ENCODE data around the gene ZBTB14. TPM values are rescaled to one million over a fixed set of nuclear protein-coding genes. Genes with fewer than 3 reads are reported as not detected.

ZBTB14 gene
- 13.0 TPM for total RNA-seq
- 10 to 100 TPM in 7 of 8 donors, 1 to 10 TPM in 1; 9.5 to 12.4 (median 10.5) TPM for polyA plus RNA-seq (ENCODE audit: insufficient read depth in 1 of 8, insufficient read length in 8 of 8, low replicate concordance in 1 of 8)
- long read RNA-seq, donor 1, partial matches to known transcripts = 0 of 2 reads
- long read RNA-seq, donor 1, other reads (novel, unspliced or antisense) = 0 of 2 reads
- long read RNA-seq, donor 2, partial matches to known transcripts = 0 of 2 reads
- long read RNA-seq, donor 2, other reads (novel, unspliced or antisense) = 0 of 2 reads
- long read RNA-seq, donor 3, partial matches to known transcripts = 0 of 3 reads
- long read RNA-seq, donor 3, other reads (novel, unspliced or antisense) = 0 of 3 reads
- long read RNA-seq, donor 4 = 0 reads
- long read RNA-seq, donor 5, partial matches to known transcripts = 0 of 3 reads
- long read RNA-seq, donor 5, other reads (novel, unspliced or antisense) = 0 of 3 reads
- long read RNA-seq, donor 6, partial matches to known transcripts = 0 of 5 reads
- long read RNA-seq, donor 6, other reads (novel, unspliced or antisense) = 0 of 5 reads
- long read RNA-seq, donor 7, partial matches to known transcripts = 0 of 6 reads
- long read RNA-seq, donor 7, other reads (novel, unspliced or antisense) = 0 of 6 reads
- long read RNA-seq, donor 8, transcript ZBTB14-202 (3 exons, 1,814 nt) = major isoform, 5 of 6 reads
- long read RNA-seq, donor 8, partial matches to known transcripts = 0 of 6 reads
- long read RNA-seq, donor 8, other reads (novel, unspliced or antisense) = 0 of 6 reads
- long read RNA-seq, donor 9, partial matches to known transcripts = 0 of 2 reads
- long read RNA-seq, donor 9, other reads (novel, unspliced or antisense) = 0 of 2 reads
- long read RNA-seq, donor 10, partial matches to known transcripts = 0 of 2 reads
- long read RNA-seq, donor 10, other reads (novel, unspliced or antisense) = 0 of 2 reads
- long read RNA-seq, donor 11, transcript ZBTB14-202 (3 exons, 1,814 nt) = major isoform, 5 of 6 reads
- long read RNA-seq, donor 11, partial matches to known transcripts = 0 of 6 reads
- long read RNA-seq, donor 11, other reads (novel, unspliced or antisense) = 0 of 6 reads

- peaks cover 8% of the 10 kb centered on the region for H3K4me1 ChIP-seq (ENCODE audit: control insufficient read depth, insufficient read depth, low read length)
- H3K27me3 ChIP-seq (ENCODE audit: control insufficient read depth, insufficient read depth, low read length) = peaks cover 3% of the 10 kb centered on the region
- H3K9me3 ChIP-seq (replicated peaks; ENCODE audit: control insufficient read depth, low read depth, low read length) = no peaks in the 10 kb centered on the region
- under 1% methylated on average over 105 of the region's 116 CpGs for WGBS (ENCODE audit: insufficient coverage)
- peak; percentile 93 for DNase-seq
- peak within 1 kb of the TSS; percentile 98 for H3K27ac ChIP-seq (ENCODE audit: low read length)
- H3K36me3 ChIP-seq (ENCODE audit: control insufficient read depth, insufficient read depth, low read length) = peaks cover 15% of the 10 kb centered on the region
- H3K4me3 ChIP-seq (ENCODE audit: low read length) = peak within 1 kb of the TSS; percentile 94
Measured at GRCh38 chr18:5295231-5295920, at the start of gene ZBTB14. ZBTB14 (minus strand) TSS chr18:5295726; CDS start chr18:5293246, 2,480 bp downstream.

GRCh38 chr18:5339202-5339834, 43.8 kb upstream of the ZBTB14 start:
- no peaks in the 10 kb centered on the region for H3K27me3 ChIP-seq (ENCODE audit: control insufficient read depth, insufficient read depth, low read length)
- no peak for DNase-seq
- H3K4me1 ChIP-seq (ENCODE audit: control insufficient read depth, insufficient read depth, low read length) = no peaks in the 10 kb centered on the region
- H3K4me3 ChIP-seq (ENCODE audit: low read length) = no peak overlapping the region
- no peaks in the 10 kb centered on the region for H3K36me3 ChIP-seq (ENCODE audit: control insufficient read depth, insufficient read depth, low read length)
- no CpG with 5 or more reads among the region's 2 CpGs for WGBS (ENCODE audit: insufficient coverage)
- H3K27ac ChIP-seq (ENCODE audit: low read length) = no peak overlapping the region
- no peaks in the 10 kb centered on the region for H3K9me3 ChIP-seq (replicated peaks; ENCODE audit: control insufficient read depth, low read depth, low read length)

GRCh38 chr18:5334456-5335075, 39.0 kb upstream of the ZBTB14 start:
- WGBS (ENCODE audit: insufficient coverage) = 7% methylated on average over 2 of the region's 6 CpGs
- Histone ChIP-seq H3K27ac (ENCODE audit: low read length) (no peak overlapping the region), H3K27me3 (ENCODE audit: control insufficient read depth, insufficient read depth, low read length) (no peaks in the 10 kb centered on the region), H3K9me3 (replicated peaks; ENCODE audit: control insufficient read depth, low read depth, low read length) (no peaks in the 10 kb centered on the region), H3K4me1 (ENCODE audit: control insufficient read depth, insufficient read depth, low read length) (no peaks in the 10 kb centered on the region), H3K4me3 (ENCODE audit: low read length) (no peak overlapping the region), H3K36me3 (ENCODE audit: control insufficient read depth, insufficient read depth, low read length) (no peaks in the 10 kb centered on the region)
- no peak for DNase-seq

GRCh38 chr18:5318061-5318700, 22.7 kb upstream of the ZBTB14 start:
- H3K4me1 ChIP-seq (ENCODE audit: control insufficient read depth, insufficient read depth, low read length) = no peaks in the 10 kb centered on the region
- no peak for DNase-seq
- H3K27ac ChIP-seq (ENCODE audit: low read length) = no peak overlapping the region
- no peaks in the 10 kb centered on the region for H3K27me3 ChIP-seq (ENCODE audit: control insufficient read depth, insufficient read depth, low read length)
- 64% methylated on average over 2 of the region's 4 CpGs for WGBS (ENCODE audit: insufficient coverage)
- H3K36me3 ChIP-seq (ENCODE audit: control insufficient read depth, insufficient read depth, low read length) = no peaks in the 10 kb centered on the region
- H3K9me3 ChIP-seq (replicated peaks; ENCODE audit: control insufficient read depth, low read depth, low read length) = no peaks in the 10 kb centered on the region
- no peak overlapping the region for H3K4me3 ChIP-seq (ENCODE audit: low read length)

GRCh38 chr18:5317186-5317585, 21.7 kb upstream of the ZBTB14 start:
- no peak for DNase-seq
- H3K4me1 ChIP-seq (ENCODE audit: control insufficient read depth, insufficient read depth, low read length) = no peaks in the 10 kb centered on the region
- H3K27me3 ChIP-seq (ENCODE audit: control insufficient read depth, insufficient read depth, low read length) = no peaks in the 10 kb centered on the region
- no peaks in the 10 kb centered on the region for H3K9me3 ChIP-seq (replicated peaks; ENCODE audit: control insufficient read depth, low read depth, low read length)
- H3K4me3 ChIP-seq (ENCODE audit: low read length) = no peak overlapping the region
- H3K36me3 ChIP-seq (ENCODE audit: control insufficient read depth, insufficient read depth, low read length) = no peaks in the 10 kb centered on the region
- no peak overlapping the region for H3K27ac ChIP-seq (ENCODE audit: low read length)

- Histone ChIP-seq H3K36me3 (ENCODE audit: control insufficient read depth, insufficient read depth, low read length) (no peaks in the 10 kb centered on the region), H3K27me3 (ENCODE audit: control insufficient read depth, insufficient read depth, low read length) (no peaks in the 10 kb centered on the region), H3K27ac (ENCODE audit: low read length) (no peak overlapping the region), H3K4me1 (ENCODE audit: control insufficient read depth, insufficient read depth, low read length) (no peaks in the 10 kb centered on the region), H3K9me3 (replicated peaks; ENCODE audit: control insufficient read depth, low read depth, low read length) (no peaks in the 10 kb centered on the region), H3K4me3 (ENCODE audit: low read length) (no peak overlapping the region)
- no peak for DNase-seq
- no CpG with 5 or more reads among the region's 2 CpGs for WGBS (ENCODE audit: insufficient coverage)
Measured at GRCh38 chr18:5315838-5316237, 20.3 kb upstream of the ZBTB14 start.

GRCh38 chr18:5311301-5311989, 15.9 kb upstream of the ZBTB14 start:
- Histone ChIP-seq H3K36me3 (ENCODE audit: control insufficient read depth, insufficient read depth, low read length) (no peaks in the 10 kb centered on the region), H3K27ac (ENCODE audit: low read length) (no peak overlapping the region), H3K4me1 (ENCODE audit: control insufficient read depth, insufficient read depth, low read length) (no peaks in the 10 kb centered on the region), H3K27me3 (ENCODE audit: control insufficient read depth, insufficient read depth, low read length) (no peaks in the 10 kb centered on the region), H3K4me3 (ENCODE audit: low read length) (no peak overlapping the region), H3K9me3 (replicated peaks; ENCODE audit: control insufficient read depth, low read depth, low read length) (no peaks in the 10 kb centered on the region)
- DNase-seq = no peak
- WGBS (ENCODE audit: insufficient coverage) = 17% methylated on average over 1 of the region's 6 CpGs

GRCh38 chr18:5309888-5310470, 14.5 kb upstream of the ZBTB14 start:
- WGBS (ENCODE audit: insufficient coverage) = 71% methylated on average over 1 of the region's 5 CpGs
- Histone ChIP-seq H3K27me3 (ENCODE audit: control insufficient read depth, insufficient read depth, low read length) (no peaks in the 10 kb centered on the region), H3K4me3 (ENCODE audit: low read length) (no peak overlapping the region), H3K9me3 (replicated peaks; ENCODE audit: control insufficient read depth, low read depth, low read length) (no peaks in the 10 kb centered on the region), H3K27ac (ENCODE audit: low read length) (no peak overlapping the region), H3K36me3 (ENCODE audit: control insufficient read depth, insufficient read depth, low read length) (no peaks in the 10 kb centered on the region), H3K4me1 (ENCODE audit: control insufficient read depth, insufficient read depth, low read length) (no peaks in the 10 kb centered on the region)
- no peak for DNase-seq

Data from muscle of leg (tissue), 16 donors.